ENCODE data around the gene POU3F2. TPM values are rescaled to one million over a fixed set of nuclear protein-coding genes. Genes with fewer than 3 reads are reported as not detected.

Gene POU3F2
- total and polyA plus RNA-seq, 7 donors, result not detected

GRCh38 chr6:98839781-98840361 is 5.5 kb downstream of the POU3F2 start:
- H3K27me3 ChIP-seq, result peaks cover 71 to 100% (median 98%) of the 10 kb centered on the region in 3 donors
- H3K4me1 ChIP-seq, result peaks cover 0 to 40% (median 33%) of the 10 kb centered on the region in 4 donors
- no peak for DNase-seq
- no peak overlapping the region for H3K27ac ChIP-seq
- 17 to 30% methylated on average over 5 of the region's 5 CpGs for WGBS, 2 donors
- H3K9me3 ChIP-seq, result no peaks in the 10 kb centered on the region
- H3K36me3 ChIP-seq, result no peaks in the 10 kb centered on the region
- intact Hi-C loops (cut with DNase I), result loop anchor here (10.0 kb wide), 3 partner anchors 105 to 755 kb away; partner anchors contain the start of gene FBXL4
- no peak overlapping the region for H3K4me3 ChIP-seq
- TF ChIP-seq POLR2A (IDR thresholded peaks at IDR 0.05), result no peak
- TF ChIP-seq POLR2AphosphoS5 (IDR thresholded peaks at IDR 0.05), result no peak
- TF ChIP-seq EP300 (IDR thresholded peaks at IDR 0.05), result no peak
- TF ChIP-seq CTCF (IDR thresholded peaks at IDR 0.05), result no peak

GRCh38 chr6:98840385-98840784 is 6.0 kb downstream of the POU3F2 start:
- 37 to 54% methylated on average over 6 of the region's 6 CpGs for WGBS, 2 donors
- H3K27me3 ChIP-seq, result peaks cover 73 to 100% (median 99%) of the 10 kb centered on the region in 3 donors
- H3K4me1 ChIP-seq, result peaks cover 0 to 40% (median 33%) of the 10 kb centered on the region in 4 donors
- H3K27ac ChIP-seq, result no peak overlapping the region
- no peaks in the 10 kb centered on the region for H3K9me3 ChIP-seq
- H3K36me3 ChIP-seq, result no peaks in the 10 kb centered on the region
- TF ChIP-seq POLR2AphosphoS5 (IDR thresholded peaks at IDR 0.05) (no peak), CTCF (IDR thresholded peaks at IDR 0.05) (no peak), POLR2A (IDR thresholded peaks at IDR 0.05) (no peak), EP300 (IDR thresholded peaks at IDR 0.05) (no peak)
- intact Hi-C loops (cut with DNase I), result no loop called here
- DNase-seq, result no peak
- no peak overlapping the region for H3K4me3 ChIP-seq

GRCh38 chr6:98840996-98841513 is 6.7 kb downstream of the POU3F2 start:
- DNase-seq, result no peak
- Histone ChIP-seq H3K9me3 (no peaks in the 10 kb centered on the region), H3K4me1 (peaks cover 0 to 36% (median 31%) of the 10 kb centered on the region in 4 donors), H3K36me3 (no peaks in the 10 kb centered on the region), H3K27me3 (peaks cover 67 to 100% (median 99%) of the 10 kb centered on the region in 3 donors), H3K4me3 (no peak overlapping the region), H3K27ac (no peak overlapping the region)
- intact Hi-C loops (cut with DNase I), result no loop called here
- TF ChIP-seq EP300 (IDR thresholded peaks at IDR 0.05) (no peak), POLR2AphosphoS5 (IDR thresholded peaks at IDR 0.05) (no peak), CTCF (IDR thresholded peaks at IDR 0.05) (no peak), POLR2A (IDR thresholded peaks at IDR 0.05) (no peak)

- peaks cover 0 to 34% (median 29%) of the 10 kb centered on the region in 4 donors for H3K4me1 ChIP-seq
- no peak for DNase-seq
- intact Hi-C loops (cut with DNase I), result no loop called here
- WGBS, 2 donors, result 13 to 25% methylated on average over 9 of the region's 9 CpGs
- H3K27me3 ChIP-seq, result peaks cover 65 to 100% (median 99%) of the 10 kb centered on the region in 3 donors
- no peak for TF ChIP-seq POLR2A (IDR thresholded peaks at IDR 0.05)
- no peak for TF ChIP-seq CTCF (IDR thresholded peaks at IDR 0.05)
- no peak for TF ChIP-seq EP300 (IDR thresholded peaks at IDR 0.05)
- no peak for TF ChIP-seq POLR2AphosphoS5 (IDR thresholded peaks at IDR 0.05)
- H3K36me3 ChIP-seq, result no peaks in the 10 kb centered on the region
- H3K4me3 ChIP-seq, result no peak overlapping the region
- H3K9me3 ChIP-seq, result no peaks in the 10 kb centered on the region
- no peak overlapping the region for H3K27ac ChIP-seq
Measured at GRCh38 chr6:98841621-98842341, 7.4 kb downstream of the POU3F2 start.
